AG10803 (cell line): ENCODE data around the gene CTU2.
A peak's percentile ranks its signal among the peaks of the same experiment; 100 is the strongest.

Experiments
- DNase-seq: peaks from one replicate; pipeline ENCODE4 v3.0.0; 2010; ENCODE audit warnings: low read depth
- H3K4me3 ChIP-seq: 2 replicates; pipeline ENCODE4 v1.5.1; 2011; ENCODE audit warnings: mild to moderate bottlenecking, low read length, control low read depth
- CTCF ChIP-seq: conservative IDR thresholded peaks from 2 replicates; pipeline ENCODE4 v1.5.1; 2011; ENCODE audit warnings: mild to moderate bottlenecking, low read length, control low read depth, inconsistent platforms

CTU2 gene

GRCh38 chr16:88740727-88741055 lies 34.4 kb downstream of the CTU2 start:
- no peak overlapping the region for H3K4me3 ChIP-seq
- no peak for TF ChIP-seq CTCF
- DNase-seq: no peak

GRCh38 chr16:88741368-88741767 lies 35.1 kb downstream of the CTU2 start:
- no peak for TF ChIP-seq CTCF
- H3K4me3 ChIP-seq: no peak overlapping the region
- DNase-seq: no peak

- TF ChIP-seq CTCF: no peak
- H3K4me3 ChIP-seq: no peak overlapping the region
- DNase-seq: no peak
Observed at GRCh38 chr16:88742896-88743605, 36.7 kb downstream of the CTU2 start.

- H3K4me3 ChIP-seq: no peak overlapping the region
- peak; percentile 58 for DNase-seq
- TF ChIP-seq CTCF: peak; percentile 79
Observed at GRCh38 chr16:88743693-88744576, 37.6 kb downstream of the CTU2 start.

- no peak overlapping the region for H3K4me3 ChIP-seq
- TF ChIP-seq CTCF: no peak
- DNase-seq: no peak
Observed at GRCh38 chr16:88744577-88745521, 38.5 kb downstream of the CTU2 start.

GRCh38 chr16:88746506-88746905 lies 40.2 kb downstream of the CTU2 start:
- no peak for TF ChIP-seq CTCF
- no peak for DNase-seq
- no peak overlapping the region for H3K4me3 ChIP-seq
